Muscle of arm (tissue), 14 donors: ENCODE results near the gene RBM14. TPM values are rescaled to one million over a fixed set of nuclear protein-coding genes. Genes with fewer than 3 reads are reported as not detected.
"Not testable (repeated sequence)": the region's sequence is repeated elsewhere in the genome, so short reads cannot be mapped to it uniquely, and the experiment has no call there.

Experiments
- DNase-seq: peaks from one replicate; pipeline ENCODE4 v3.0.0-alpha.2; 2013
- long read RNA-seq, 11 donors: transcript quantifications; one replicate each; lab custom pipeline, GENCODE V29; 2026
- polyA plus RNA-seq, 12 donors: library from polyadenylated mRNA; unstranded; fragments of 120-200 nt; gene quantifications; one replicate each; pipeline ENCODE4 v1.2.1, GENCODE V29; 2013; ENCODE audit not compliant: insufficient read length in 12 of 12

RBM14 gene, protein sequence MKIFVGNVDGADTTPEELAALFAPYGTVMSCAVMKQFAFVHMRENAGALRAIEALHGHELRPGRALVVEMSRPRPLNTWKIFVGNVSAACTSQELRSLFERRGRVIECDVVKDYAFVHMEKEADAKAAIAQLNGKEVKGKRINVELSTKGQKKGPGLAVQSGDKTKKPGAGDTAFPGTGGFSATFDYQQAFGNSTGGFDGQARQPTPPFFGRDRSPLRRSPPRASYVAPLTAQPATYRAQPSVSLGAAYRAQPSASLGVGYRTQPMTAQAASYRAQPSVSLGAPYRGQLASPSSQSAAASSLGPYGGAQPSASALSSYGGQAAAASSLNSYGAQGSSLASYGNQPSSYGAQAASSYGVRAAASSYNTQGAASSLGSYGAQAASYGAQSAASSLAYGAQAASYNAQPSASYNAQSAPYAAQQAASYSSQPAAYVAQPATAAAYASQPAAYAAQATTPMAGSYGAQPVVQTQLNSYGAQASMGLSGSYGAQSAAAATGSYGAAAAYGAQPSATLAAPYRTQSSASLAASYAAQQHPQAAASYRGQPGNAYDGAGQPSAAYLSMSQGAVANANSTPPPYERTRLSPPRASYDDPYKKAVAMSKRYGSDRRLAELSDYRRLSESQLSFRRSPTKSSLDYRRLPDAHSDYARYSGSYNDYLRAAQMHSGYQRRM
- polyA plus RNA-seq = 10 to 100 TPM in 11 of 12 donors, not detected in 1; 32.3 to 55.3 (median 37.4) TPM
- long read RNA-seq, donor 1, partial matches to known transcripts = 15 of 22 reads
- long read RNA-seq, donor 1, other reads (novel, unspliced or antisense) = 0 of 22 reads
- long read RNA-seq, donor 2, transcript RBM14-201 (3 exons, 2,828 nt) = major isoform, 10 of 20 reads
- long read RNA-seq, donor 2, partial matches to known transcripts = 10 of 20 reads
- long read RNA-seq, donor 2, other reads (novel, unspliced or antisense) = 0 of 20 reads
- long read RNA-seq, donor 3, partial matches to known transcripts = 0 of 4 reads
- long read RNA-seq, donor 3, other reads (novel, unspliced or antisense) = 0 of 4 reads
- long read RNA-seq, donor 4, partial matches to known transcripts = 8 of 12 reads
- long read RNA-seq, donor 4, other reads (novel, unspliced or antisense) = 0 of 12 reads
- long read RNA-seq, donor 5 = 0 reads
- long read RNA-seq, donor 6, partial matches to known transcripts = 15 of 17 reads
- long read RNA-seq, donor 6, other reads (novel, unspliced or antisense) = 0 of 17 reads
- long read RNA-seq, donor 7, partial matches to known transcripts = 5 of 8 reads
- long read RNA-seq, donor 7, other reads (novel, unspliced or antisense) = 0 of 8 reads
- long read RNA-seq, donor 8, partial matches to known transcripts = 20 of 24 reads
- long read RNA-seq, donor 8, other reads (novel, unspliced or antisense) = 0 of 24 reads
- long read RNA-seq, donor 9, partial matches to known transcripts = 7 of 10 reads
- long read RNA-seq, donor 9, other reads (novel, unspliced or antisense) = 0 of 10 reads
- long read RNA-seq, donor 10, partial matches to known transcripts = 0 of 3 reads
- long read RNA-seq, donor 10, other reads (novel, unspliced or antisense) = 0 of 3 reads
- long read RNA-seq, donor 11, transcript RBM14-201 (3 exons, 2,828 nt) = major isoform, 6 of 23 reads
- long read RNA-seq, donor 11, partial matches to known transcripts = 17 of 23 reads
- long read RNA-seq, donor 11, other reads (novel, unspliced or antisense) = 0 of 23 reads

DNA sequence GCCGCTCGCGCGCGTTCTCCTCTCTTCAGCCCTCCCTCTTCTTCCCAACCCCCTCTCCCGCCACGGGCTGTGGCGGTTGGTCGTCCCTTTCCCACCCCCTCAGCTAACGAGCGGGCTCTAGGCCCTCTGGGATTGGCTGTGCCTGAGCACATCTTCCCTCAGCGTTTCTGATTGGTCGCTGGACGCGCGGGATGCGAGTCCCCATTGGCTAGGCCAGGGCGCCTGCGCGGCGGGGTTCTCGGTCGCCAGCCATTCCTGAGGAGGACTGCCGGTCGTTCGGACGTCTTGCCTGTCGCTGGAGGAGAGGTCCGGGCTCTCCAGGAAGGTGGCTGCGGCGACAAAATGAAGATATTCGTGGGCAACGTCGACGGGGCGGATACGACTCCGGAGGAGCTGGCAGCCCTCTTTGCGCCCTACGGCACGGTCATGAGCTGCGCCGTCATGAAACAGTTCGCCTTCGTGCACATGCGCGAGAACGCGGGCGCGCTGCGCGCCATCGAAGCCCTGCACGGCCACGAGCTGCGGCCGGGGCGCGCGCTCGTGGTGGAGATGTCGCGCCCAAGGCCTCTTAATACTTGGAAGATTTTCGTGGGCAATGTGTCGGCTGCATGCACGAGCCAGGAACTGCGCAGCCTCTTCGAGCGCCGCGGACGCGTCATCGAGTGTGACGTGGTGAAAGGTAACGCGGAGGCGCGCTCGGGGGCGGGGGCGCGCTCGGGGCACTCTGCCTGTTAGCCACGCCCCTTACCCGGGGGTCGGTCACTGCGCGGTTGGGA is at the start of gene RBM14:
Gene RBM14 (plus strand): TSS at position 252 of the 776 bp plus-strand sequence. CDS start 91 bp downstream, at position 343.
- peak; percentile 99 for DNase-seq

DNA sequence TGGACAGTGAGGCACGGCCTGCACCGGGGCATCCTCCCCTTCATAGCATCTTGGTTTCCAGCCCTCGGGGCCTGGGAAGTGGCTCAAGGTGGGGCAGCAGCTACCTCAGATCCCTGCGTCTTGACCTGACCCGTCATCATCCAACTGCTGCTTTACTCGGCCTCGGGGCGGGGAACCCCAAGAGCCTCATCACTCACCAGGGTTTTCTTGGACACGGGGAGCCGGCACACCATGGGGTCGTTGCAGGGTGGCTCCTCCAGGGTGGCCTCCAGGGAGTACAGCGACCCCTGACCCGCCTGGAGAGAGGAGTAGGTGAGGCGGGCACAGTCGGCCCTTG is 48.7 kb upstream of the RBM14 start:
- no peak for DNase-seq

DNA sequence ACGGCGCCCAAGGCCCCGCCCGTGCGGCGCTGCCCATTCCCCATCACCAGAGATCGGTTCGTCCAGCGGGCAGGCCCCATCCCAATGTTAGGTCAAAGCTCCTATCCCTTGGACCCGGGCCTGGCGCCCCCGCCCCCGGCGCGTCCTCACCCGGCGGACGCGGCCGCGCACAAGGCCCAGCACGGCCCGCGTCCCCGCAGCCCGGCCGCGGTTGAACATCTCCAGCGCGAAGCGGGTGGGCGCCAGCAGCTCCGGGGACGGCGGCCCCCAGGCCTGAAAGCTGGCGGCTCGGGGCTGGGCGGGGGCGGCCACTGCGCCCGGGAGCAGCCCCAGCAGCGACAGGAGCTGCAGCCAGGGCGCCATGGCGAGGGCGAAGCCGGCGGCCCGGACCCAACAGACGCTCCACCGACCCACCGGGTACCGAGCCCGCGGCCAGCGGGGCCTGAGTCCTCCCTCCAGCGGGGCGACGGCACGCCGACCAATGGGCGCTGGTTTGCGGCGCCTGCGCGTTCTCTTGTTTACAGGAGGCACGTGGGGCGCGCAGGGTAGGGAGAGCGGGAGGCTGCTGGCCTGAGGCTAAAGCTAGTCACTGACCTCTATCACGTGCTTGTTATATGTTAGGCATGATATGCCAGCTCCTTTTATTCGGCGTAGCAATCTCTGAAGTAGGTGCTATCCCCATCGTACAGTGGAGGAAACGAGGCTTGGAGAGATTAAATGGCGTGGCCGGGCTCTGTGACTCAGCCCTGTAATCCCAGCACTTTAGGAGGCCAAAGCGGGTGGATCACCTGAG is 48.1 kb upstream of the RBM14 start, which contains the start of gene CTSF:
Gene CTSF (minus strand): TSS at position 483 of the 793 bp plus-strand sequence. CDS start 120 bp downstream, at position 363.
- peak; percentile 73 for DNase-seq

DNA sequence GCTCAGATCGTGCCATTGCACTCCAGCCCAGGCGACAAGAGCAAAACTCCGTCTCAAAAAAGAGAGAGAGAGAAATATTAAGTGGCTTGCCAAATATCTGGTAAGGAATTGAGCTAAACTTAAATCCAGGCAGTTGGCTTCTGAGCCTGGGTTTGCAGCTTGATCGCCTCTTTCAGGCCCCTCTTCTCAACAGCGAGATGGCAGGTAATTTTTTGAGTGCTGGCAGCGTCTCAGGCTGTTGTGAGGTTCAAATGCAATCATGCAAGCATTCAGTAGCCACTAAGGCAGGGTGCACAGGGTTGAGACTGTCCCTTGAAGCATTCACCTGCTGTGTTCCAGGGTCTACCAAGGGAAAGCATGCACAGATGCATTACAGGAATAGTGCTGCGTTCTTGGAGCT is 47.4 kb upstream of the RBM14 start:
- DNase-seq = no peak

DNA sequence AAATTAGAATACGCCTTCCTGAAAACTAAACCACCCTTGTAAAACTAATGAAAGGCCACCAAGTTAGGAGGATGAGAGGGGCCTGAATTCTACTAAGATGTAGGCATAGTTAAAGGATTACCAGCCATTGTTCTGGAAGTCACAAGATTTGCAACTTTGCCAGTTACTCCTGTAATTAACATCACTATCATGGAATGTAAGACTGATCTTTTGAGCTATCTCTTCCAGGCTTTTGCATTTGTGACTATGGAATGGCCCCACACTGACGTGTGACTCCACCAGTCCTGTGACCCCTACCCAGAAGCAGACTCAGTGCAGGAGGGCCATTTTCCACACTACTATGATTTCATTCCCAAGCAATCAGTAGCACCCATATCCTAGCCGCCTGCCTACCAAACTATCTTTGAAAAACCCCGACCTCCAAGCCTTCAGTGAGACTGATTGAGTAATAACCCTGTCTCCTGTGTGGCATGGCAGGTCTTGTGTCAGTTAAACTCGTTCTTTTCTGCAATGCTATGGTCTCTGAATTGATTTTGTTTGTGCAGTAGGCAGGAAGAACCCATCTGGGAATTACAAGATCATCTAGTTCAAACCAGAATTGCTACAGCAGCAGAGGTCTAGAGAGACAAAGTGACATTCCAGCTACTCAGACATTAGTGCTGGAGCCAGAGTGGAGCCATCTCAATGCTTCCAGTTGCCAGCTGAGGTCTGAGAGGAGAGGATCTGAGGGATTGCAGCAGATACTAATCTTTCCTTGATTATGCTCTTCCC is 46.2 kb upstream of the RBM14 start:
- DNase-seq = no peak

DNA sequence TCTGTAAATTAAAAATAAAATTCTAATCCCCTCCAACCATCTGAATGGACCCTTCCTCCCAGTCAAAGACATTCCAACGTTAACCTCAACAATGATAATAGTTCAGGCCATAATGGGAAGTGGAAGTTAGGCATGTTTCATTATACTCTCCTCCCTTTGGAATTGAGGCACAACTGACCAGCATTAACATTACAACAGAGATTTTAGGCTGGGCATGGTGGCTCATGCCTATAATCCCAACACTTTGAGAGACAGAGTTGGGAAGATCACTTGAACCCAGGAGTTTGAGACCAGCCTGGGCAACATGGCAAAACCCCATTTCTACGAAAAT is 45.6 kb upstream of the RBM14 start:
- DNase-seq = no peak

DNA sequence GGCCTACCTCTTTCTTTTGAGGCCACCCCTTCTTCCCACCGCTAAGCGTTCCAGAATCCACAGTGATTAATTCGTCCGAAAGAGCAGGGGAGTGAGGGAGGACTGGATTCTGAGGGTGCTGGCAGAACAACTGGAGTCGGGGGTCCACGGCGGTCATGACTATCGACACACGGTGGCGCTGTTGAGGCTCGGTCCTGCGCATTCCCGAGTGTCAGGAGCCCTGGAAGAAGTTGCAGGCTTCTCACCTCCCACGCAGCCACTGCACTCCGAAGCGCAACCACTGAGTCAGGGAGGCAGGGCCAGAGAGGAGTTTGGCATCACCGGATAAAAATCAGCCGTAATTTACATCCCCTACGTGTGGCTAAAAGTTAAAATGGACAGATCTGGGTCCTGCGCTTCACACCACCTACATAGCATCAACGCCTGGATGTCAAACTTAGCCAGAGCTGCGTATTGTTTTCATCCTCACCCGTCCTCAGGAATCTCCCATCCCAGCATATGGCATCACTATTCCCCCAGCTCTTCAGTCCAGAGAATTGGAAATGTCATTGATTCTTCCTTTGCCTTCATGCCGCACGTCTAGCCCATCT is 37.3 kb upstream of the RBM14 start:
- DNase-seq = peak; percentile 77

DNA sequence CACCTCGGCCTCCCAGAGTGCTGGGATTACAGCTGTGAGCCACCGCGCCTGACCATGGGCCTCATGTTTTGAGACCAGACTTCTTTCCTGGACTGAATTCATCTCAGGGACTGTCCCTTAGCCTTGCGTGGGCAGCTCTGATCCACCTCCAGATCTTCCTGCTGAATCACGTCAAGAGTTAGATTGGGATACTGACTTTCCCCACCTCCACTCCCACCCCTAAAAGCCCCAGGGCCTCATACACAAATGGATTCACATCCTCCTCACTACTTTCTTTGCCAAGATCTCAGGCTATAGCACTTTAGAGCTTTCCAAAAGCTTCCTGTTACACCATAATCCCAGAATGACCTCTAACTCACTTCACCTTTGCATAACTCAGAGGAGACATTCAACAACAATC is 35.6 kb upstream of the RBM14 start:
- DNase-seq = no peak

DNA sequence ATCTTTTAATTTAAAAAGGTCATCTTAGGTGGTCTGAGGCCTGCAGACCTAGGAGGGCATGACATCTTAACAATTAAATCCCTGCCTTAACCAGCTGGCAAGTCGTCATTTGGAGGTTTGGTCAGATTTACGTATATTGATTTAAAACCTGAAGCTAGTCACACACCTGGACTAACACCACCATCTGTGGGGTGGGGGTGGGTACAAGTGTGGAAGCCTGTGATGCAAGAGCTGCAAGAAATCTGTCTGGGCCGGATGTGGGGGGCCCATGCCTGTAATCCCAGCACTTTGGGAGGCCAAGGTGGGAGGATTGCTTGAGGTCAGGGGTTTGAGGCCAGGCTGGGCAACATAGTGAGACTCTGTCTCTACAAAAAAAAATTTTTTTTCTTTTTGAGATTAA is 35.2 kb upstream of the RBM14 start:
- no peak for DNase-seq

DNA sequence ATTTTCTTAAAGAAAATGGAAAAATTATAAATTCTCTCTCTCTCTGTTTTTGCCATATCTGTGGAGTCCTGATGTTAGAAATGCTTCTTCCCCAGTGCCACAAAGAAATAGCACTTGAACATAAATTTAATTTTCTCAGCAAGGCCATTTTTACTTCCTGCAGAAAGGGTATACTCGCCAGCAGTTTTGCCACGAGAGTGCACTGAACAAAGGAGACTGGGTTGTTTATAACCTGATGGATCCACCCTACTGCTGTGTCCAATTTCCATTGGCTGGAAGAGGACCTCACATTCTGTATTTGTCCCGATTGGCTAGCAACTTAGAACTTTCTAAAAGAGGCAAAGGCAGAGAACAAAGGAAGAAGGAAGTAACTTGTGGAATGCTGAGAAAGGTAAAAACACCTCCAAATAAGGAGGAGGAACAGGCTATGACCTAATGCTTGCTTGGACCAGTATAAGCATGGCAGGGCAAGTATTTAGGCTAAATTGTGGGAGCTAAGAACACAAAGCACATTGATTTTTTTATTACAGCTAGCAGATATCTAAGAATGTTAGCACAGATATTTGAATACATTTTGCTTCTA is 33.8 kb upstream of the RBM14 start:
- not testable (repeated sequence) for DNase-seq

DNA sequence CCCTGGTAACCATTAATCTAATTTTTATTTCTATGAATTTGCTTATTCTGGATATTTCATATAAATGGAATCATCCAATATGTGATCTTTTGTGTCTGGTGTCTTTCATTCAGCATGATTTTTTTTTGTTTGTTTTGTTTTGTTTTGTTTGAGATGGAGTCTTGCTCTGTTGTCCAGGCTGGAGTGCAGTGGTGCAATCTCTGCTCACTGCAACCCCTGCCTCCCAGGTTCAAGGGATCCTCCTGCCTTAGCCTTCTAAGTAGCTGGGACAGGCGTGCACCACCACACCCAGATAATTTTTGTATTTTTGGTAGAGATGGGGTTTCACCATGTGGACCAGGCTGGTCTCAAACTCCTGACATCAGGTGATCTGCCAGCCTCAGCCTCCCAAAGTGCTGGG is 31.0 kb upstream of the RBM14 start:
- DNase-seq = not testable (repeated sequence)

DNA sequence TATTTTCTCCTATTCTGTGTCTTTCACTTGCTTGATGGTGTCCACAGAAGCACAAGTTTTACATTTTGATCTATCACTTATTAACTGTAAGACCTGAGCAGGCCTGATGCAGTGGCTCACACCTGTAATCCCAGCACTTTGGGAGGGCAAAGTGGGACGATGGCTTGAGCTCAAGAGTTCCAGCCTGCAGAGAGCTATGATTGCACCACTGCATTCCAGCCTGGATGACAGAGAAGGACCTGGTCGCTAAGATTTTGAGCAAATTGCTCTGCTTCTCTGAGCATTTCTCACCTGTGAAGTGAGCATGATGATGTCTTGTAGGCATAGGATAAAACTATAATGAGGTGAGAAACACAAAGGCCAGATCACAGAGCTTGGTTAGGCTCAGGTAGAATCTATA is 30.3 kb upstream of the RBM14 start:
- no peak for DNase-seq

DNA sequence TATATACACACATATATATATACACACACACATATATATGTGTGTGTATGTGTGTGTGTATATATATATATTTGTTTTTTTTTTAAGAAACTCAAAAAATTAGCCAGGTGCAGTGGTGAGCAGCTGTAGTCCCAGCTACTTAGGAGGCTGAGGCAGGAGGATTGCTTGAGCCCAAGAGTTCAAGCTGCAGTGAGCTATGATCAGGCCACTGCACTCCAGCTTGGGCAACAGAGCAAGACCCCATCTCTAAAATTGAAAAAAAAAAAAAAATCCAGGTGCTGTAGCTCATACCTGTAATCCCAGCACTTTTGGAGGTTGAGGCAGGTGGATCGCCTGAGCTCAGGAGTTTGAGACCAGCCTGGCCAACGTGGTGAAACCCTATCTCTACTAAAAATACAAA is 27.1 kb upstream of the RBM14 start:
- not testable (repeated sequence) for DNase-seq

DNA sequence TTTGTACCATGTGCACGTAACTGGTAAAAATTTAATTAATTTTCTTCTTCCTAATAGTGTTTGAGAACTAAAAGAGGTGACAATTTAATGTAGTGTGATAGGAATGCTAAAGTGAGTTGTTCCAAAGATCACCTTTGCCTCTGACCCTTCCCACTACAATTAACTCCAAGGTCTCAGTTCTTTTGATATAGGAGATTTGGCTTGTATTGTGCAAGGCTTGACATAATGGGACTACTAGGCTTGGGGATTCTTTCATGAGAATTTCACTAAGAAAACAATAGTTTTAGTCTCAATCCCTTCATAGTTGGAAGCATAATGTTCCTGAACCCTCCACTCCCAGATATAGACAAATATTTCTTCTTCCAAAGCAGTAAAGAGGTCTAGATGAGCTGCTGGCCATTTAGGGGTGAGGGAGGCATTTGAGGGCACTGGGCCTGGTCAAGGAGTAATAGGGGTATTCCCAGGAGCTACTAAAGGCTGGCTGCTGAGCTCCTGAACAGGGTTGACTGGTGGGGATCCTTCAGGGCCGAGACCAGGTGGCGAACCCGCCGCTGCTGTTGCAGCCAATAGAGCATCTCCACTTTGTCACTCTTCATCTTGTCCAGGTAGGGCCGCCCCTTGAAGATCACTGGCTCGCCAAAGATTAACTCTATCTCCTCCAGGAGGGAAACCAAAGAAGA is 26.3 kb upstream of the RBM14 start:
- no peak for DNase-seq

DNA sequence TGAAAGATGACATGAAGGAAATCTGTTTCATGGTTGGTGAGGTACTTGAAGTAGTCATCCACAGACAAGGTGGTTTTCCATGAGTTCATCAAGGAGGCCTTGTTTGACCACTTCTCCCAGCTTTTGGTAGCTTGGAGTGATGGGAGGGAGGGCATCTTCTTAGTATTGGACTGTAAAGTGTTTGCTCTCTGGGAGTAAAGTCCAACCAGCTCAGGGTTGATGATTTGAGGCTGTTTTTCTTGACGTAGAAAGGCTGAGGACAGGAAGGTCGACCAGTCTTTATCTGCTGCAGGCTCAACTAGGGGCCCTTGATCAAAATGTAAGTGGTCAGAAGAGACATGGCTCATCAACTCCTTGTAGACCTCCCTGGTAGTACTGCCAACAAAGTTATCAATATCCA is 25.3 kb upstream of the RBM14 start:
- no peak for DNase-seq

DNA sequence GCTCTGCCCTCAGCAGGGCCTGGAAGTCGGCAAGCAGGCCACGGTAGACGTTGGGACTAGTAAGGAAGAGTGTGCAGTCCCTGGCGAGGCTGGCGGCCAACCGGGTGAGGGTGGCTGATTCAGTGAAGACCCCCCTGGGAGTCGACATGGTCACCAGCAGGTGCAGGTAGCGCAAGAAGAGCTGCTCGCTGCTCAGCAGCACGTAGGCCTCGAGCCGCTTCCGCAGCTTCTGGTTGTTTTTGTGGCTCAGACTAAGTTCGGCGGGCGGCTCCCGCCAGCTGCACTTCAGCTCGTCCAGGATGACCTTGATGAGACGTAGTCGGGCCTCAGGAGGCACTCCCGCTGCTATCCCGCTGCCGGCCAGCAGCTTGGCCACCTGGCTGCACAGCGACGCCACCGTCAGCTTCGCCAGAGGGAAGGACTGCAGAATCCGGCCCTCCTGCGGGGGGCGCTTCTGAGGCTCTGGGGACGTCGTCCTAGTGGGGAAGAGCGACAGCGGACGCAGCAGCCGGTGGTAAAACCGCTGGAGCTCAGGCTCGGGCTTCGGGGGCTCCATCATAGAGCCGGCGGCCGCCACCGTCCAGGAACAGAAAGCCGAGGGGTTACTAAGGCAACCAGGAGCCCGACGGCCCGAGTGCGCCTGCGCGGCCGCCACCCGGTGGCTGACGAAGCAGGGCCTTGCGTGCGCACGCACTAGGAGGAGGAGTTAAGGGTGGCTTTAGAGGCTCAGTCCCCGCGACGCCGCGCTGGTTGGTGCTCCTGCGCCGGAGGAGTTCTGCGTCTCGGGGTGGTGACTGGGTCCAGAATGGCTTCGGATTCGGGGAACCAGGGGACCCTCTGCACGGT is 23.8 kb upstream of the RBM14 start, which contains the start of the genes CCDC87 and CCS:
Gene CCDC87 (minus strand): TSS at position 607 of the 846 bp plus-strand sequence. CDS start 48 bp downstream, at position 559.
Gene CCS (plus strand): TSS at position 729 of the 846 bp plus-strand sequence. CDS start 77 bp downstream, at position 806.
- DNase-seq = peak; percentile 97
